RWPE2 (cell line): ENCODE data around the gene AMBP.

Experiments
- ATAC-seq: fragments of 200-7000 bp; cut with Tn5 transposase; 3 replicates; pipeline ENCODE4 v1.9.1; 2021; ENCODE audit warnings: low read depth
- DNase-seq: peaks from one replicate; pipeline ENCODE4 v3.0.0-alpha.2; 2020; ENCODE audit warnings: low spot score
- H3K27ac ChIP-seq: fragments of 450-650 bp; 2 replicates; pipeline ENCODE4 v1.5.1; 2017; ENCODE audit warnings: mild to moderate bottlenecking; ENCODE audit not compliant: poor library complexity, severe bottlenecking
- H3K27me3 ChIP-seq: fragments of 250-450 bp; sonication (Bioruptor Pico); 2 replicates; pipeline ENCODE4 v1.5.1; 2021; ENCODE audit warnings: mild to moderate bottlenecking, moderate library complexity; ENCODE audit not compliant: insufficient read depth, poor library complexity, severe bottlenecking
- H3K36me3 ChIP-seq: fragments of 250-450 bp; sonication (Bioruptor Pico); 2 replicates; pipeline ENCODE4 v1.5.1; 2020; ENCODE audit warnings: low read depth, mild to moderate bottlenecking, moderate library complexity
- H3K4me1 ChIP-seq: fragments of 250-450 bp; sonication (Bioruptor Pico); 2 replicates; pipeline ENCODE4 v1.5.1; 2021; ENCODE audit warnings: mild to moderate bottlenecking, moderate library complexity; ENCODE audit not compliant: insufficient read depth, poor library complexity, severe bottlenecking
- H3K4me3 ChIP-seq: fragments of 250-450 bp; sonication (Bioruptor Pico); 2 replicates; pipeline ENCODE4 v1.5.1; 2021; ENCODE audit warnings: mild to moderate bottlenecking, moderate library complexity; ENCODE audit not compliant: severe bottlenecking
- H3K9me3 ChIP-seq: fragments of 250-450 bp; sonication (Bioruptor Pico); 2 replicates; pipeline ENCODE4 v1.5.1; 2021; ENCODE audit warnings: mild to moderate bottlenecking, moderate library complexity; ENCODE audit not compliant: severe bottlenecking
- CTCF ChIP-seq: fragments of 450-650 bp; IDR thresholded peaks from one replicate; pipeline ENCODE4 v1.5.1; 2017; ENCODE audit warnings: mild to moderate bottlenecking, moderate library complexity; ENCODE audit not compliant: poor library complexity, severe bottlenecking

AMBP gene

GRCh38 chr9:114033397-114034103, 44.5 kb downstream of the AMBP start:
- no peak for DNase-seq
- no peaks in the 10 kb centered on the region for H3K27me3 ChIP-seq
- peak; percentile 42 for TF ChIP-seq CTCF

GRCh38 chr9:114031948-114032840, 45.9 kb downstream of the AMBP start:
- Histone ChIP-seq H3K36me3 (no peaks in the 10 kb centered on the region; the same call in 1 of the 2 replicates), H3K4me3 (no peak overlapping the region), H3K4me1 (no peaks in the 10 kb centered on the region), H3K27me3 (no peaks in the 10 kb centered on the region), H3K27ac (no peak overlapping the region), H3K9me3 (no peaks in the 10 kb centered on the region)
- no peak for TF ChIP-seq CTCF
- ATAC-seq (no peak), DNase-seq (no peak)

More at GRCh38 chr9:114033397-114034103, 44.5 kb downstream of the AMBP start:
- Histone ChIP-seq H3K36me3 (peaks cover 1% of the 10 kb centered on the region), H3K4me3 (no peak overlapping the region), H3K4me1 (no peaks in the 10 kb centered on the region), H3K9me3 (no peaks in the 10 kb centered on the region), H3K27ac (no peak overlapping the region)
- ATAC-seq: peak; percentile 55; the same call in 1 of the 3 replicates

- Histone ChIP-seq H3K27ac (no peak overlapping the region), H3K4me3 (no peak overlapping the region), H3K36me3 (no peaks in the 10 kb centered on the region; the same call in 1 of the 2 replicates), H3K4me1 (no peaks in the 10 kb centered on the region), H3K9me3 (no peaks in the 10 kb centered on the region), H3K27me3 (no peaks in the 10 kb centered on the region)
- DNase-seq: no peak
- ATAC-seq: no peak
- no peak for TF ChIP-seq CTCF
Measured at GRCh38 chr9:114031037-114031630, 47.0 kb downstream of the AMBP start.

- no peak for TF ChIP-seq CTCF
- H3K27me3 ChIP-seq: no peaks in the 10 kb centered on the region
- H3K9me3 ChIP-seq: no peaks in the 10 kb centered on the region
- DNase-seq: no peak
- H3K4me1 ChIP-seq: no peaks in the 10 kb centered on the region
- no peaks in the 10 kb centered on the region for H3K36me3 ChIP-seq
- no peak for ATAC-seq
- no peak overlapping the region for H3K4me3 ChIP-seq
- no peak overlapping the region for H3K27ac ChIP-seq
Measured at GRCh38 chr9:114030364-114030763, 47.7 kb downstream of the AMBP start.
